T-helper 1 cell treated with Interleukin-12 subunit alpha and Interleukin-12 subunit beta and Interleukin-4 antibody, amounts not matched to agents 30 ng/mL and 1 ng/mL, for 36 hours (primary cell): ENCODE results near the gene C8A. TPM values are rescaled to one million over a fixed set of nuclear protein-coding genes. Genes with fewer than 3 reads are reported as not detected.

Experiments used
- intact Hi-C: fragments of 100-400 bp; cut with micrococcal nuclease; formaldehyde crosslinking; loops from one replicate; pipeline ENCODE4 v1.15.1; 2024
- total RNA-seq: library from RNA; stranded (reverse); gene quantifications from 2 replicates; pipeline ENCODE4 v1.2.3, GENCODE V29; 2022

Gene C8A
- total RNA-seq, 1 donor from 2014 or later: not detected

DNA sequence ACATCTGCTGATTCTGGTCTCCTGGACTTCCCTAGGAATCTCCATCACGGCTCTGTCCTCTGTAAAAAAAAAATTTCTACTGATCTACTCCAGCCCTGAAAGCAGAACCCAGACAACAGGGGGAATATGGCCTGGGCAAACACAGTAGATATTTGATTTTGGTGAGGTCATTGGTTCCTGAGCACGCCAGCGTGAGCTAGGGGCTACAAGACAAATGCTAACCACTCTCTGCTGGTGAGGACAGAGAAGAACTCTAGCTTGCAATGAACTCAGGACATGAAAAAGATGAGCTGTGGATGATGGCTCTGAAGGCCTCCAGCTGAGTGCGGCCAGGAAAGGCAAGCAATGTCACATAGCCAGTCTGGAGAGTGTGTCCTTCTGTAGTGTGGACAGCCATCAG lies 18.2 kb upstream of the C8A start:
- intact Hi-C loops: no loop called here

DNA sequence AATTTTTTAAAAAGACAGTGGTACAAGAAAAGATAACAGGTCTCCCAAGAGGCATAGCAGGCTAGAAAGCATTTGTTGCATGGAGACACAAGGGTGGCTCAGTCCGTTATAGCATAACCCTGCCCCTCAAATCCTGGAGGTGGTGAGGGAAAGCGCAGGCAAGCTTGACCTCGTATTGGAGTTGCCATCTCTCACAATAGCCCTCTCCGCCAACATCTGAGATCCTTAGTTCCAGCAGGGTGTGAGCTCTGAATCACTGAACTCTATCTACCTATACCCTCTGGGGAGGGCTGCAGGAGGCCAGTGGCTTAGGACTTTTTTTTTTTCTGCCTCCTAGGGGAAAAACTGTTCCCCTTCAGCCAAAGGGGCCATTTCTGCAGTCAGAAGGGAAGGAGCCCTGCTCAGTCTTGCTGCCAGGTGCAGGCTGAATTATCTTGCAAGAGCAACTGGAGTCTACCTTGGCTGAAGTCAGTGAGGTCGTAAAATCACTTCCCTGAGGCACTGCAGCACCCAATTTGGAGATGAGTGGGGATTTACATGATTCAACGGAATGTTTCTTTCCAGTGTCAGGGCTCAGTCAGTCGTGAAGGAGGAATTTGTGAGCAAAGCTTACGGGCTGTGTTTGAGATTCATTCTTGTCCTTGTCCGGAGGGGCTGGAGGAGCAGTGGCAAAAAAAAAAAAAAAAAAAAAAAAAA lies 17.2 kb upstream of the C8A start:
- intact Hi-C loops: no loop called here

DNA sequence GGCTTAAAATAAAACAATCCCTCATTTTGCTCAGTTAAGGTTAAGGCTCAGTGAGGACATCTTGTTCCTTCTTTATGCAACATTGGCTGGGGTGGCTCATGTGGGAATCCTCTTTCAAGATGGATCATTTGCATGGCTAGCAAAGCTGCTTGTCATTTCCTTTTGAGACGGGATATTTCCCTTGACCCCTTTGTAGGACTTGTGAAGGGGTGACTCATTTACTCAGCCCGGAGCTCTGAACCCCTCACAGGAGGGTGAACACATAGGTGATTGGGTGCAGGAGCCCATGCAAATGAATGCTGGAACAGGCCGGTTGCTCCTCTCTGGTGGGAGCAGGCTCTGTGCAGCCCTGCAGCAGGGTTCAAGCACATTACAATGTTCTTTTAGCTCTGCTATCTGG lies 15.8 kb upstream of the C8A start:
- intact Hi-C loops: no loop called here

DNA sequence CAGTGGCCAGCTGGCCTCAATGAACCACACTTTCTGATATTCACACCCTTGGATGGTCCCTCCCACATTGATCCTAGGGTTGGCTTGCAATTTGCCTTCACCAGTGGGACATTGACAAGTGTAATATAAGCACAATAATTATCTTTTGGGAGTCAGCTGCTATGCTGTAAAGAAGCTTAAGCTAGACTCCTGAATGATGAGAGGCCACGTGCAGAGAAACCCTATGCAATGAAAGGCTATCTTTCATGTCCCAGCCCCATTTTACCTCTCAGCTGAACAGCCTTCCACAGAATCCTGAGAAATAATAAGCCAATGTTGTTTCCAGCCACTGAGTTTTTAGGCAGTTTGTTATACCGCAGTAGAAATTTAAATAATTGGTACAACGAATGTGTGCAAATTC lies 11.1 kb upstream of the C8A start:
- intact Hi-C loops: no loop called here

DNA sequence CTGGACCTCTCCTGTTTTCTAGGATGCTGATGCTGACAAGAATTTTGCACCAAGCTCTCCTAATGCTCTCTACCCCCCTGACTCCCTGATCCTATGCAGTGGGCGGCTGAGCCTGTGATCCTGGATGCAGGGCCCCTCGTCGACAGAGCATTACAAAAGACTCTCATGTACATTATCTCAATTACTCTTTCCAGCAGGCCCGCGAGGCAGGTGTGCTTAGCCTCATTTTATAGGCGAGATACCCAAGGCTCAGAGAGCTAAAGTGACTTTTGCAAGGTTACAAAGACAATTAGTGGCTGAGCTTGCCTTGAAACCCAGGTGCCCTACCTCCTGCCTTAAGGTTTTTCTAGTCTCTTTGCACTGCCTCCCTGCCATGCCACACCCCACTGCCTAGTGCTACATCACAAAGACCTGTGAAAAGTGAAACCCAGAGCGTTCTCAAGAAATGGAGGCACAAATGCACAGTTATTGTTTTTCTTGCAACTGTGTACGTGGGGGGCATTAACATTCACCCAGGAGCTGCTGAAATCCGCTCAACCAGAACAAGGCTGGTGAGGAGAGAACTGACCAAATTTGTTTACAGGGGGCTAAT lies 10.0 kb upstream of the C8A start:
- intact Hi-C loops: no loop called here

DNA sequence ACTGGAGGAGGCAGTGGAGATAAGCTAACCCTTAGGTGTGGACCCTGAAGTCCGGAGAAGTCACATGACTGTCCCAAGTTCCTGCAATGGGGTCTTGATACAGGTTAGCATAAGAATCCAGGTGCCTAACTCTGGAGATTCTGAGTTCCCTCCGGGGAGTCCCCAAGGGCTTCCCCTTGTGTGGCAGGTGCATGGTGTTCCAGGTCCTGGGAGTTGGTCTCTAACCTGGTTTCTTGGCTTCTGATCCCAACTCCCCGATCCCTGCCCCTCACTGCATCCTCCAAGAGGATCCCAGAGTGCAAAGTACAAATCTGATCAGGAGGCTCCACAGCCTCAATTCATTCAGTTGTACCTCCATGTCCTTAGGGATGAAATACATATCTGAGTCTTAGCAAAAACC lies 9.3 kb upstream of the C8A start:
- intact Hi-C loops: no loop called here

DNA sequence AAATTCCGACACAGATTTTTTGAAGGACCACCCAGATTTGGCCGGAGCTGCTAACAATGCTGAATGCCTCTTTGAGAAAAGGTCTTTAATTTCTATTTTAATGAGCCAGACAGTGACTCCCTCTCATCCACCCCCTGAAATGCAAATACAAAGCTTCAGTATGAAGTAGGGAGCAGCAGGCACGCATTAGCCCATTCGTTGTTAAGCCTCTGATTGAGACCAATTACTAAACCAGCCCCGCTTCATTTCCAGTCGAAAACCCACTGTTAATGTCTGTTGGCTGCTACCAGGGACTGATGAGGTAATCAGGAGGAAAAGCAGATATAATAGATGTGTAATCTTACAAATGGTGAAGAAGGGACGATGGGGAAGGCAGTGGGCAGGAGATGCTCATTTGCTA lies 4.8 kb upstream of the C8A start:
- intact Hi-C loops: no loop called here

DNA sequence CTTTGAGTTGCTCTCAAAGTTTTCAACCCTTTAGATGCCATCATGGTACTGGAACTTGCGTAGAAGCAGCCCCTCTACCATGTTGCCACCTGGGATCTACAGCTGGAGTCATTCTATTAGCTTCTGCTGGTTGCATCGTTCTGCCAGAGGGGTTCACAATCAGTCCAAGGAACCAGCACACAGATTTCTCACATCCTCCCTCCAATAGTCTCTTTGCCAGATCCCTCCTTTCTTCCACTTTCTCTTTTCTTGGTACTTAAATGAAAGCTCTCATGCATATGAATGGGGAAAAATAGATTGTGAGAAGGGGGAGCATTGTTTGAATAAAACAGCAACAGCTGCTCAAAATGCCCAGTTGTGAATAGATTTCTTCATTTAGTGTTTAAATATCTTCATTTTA lies 4.2 kb upstream of the C8A start:
- intact Hi-C loops: no loop called here

DNA sequence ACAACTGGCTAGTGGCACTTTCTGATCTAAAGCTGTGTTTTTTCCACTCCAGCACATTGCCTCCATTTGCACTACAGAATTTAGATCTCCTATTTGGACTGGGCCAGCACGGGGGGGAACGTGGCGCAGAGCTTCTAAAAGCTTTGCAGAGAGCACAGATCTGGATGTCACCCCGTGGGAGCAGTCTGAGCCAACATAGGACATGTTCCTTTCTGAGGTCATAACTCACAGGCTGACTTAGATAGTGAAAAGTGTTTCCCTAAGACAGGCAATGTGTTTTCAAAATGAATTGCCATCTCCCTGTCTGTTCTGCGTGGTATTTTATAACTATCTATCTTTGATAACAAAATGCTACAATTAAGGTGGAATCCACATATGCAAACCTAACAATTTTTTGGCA lies 3.7 kb upstream of the C8A start:
- intact Hi-C loops: no loop called here

DNA sequence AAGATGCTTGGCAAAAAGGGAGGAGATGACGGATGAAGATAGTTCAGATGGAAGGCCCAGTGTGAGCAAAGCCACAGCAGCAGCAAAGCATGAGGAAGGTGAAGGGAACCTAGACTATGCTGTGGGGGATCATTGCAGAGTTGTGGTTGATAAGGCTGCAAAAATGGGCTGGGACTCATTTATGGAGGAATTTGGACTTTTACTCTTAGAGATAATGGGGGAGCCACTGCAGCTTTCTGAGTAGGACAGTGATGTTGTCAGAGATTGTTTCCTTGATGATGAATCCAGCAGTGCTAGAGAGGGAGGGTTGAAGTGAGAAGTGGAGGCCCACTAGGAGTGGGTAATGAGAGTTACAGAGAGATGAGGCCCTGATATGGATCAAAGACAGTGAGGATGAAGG lies 2.1 kb upstream of the C8A start:
- intact Hi-C loops: no loop called here

DNA sequence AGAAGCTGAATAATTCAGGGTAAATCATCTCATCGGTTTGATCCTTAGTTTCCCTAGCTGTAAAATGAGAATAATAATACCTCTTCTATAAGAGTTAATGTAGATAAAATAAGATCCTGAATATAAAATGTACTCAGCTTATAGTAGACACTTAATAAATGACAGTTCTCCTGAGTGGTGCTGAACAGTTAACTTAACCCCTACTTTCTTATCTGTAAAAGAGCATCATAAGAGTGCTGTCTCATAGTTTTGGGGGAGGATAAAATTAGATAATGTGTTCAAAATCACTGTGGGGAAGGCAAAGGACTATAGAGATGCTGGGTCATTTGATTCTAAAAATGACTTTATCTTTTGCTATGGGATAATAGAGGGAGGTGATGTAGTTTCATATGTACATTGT lies 593 bp downstream of the C8A start:
- intact Hi-C loops: no loop called here

DNA sequence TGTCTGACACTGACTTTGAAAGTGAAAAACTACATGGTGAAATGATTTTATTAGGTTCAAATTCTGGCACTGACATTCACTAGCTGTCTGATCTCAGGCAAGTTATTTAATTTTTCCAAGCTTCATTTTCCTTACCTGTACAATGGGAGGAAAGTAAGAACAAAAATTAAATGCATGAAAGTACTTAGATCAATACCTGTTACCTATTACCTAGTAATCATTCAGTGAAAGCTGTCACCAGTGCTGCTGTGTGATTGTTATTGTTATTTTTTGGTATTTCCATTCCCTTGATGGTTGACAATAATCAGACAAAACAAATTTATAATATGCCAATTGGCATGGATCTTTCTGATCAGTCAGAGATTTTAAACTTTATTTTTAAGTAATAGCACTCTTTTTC lies 1.6 kb downstream of the C8A start:
- intact Hi-C loops: no loop called here

DNA sequence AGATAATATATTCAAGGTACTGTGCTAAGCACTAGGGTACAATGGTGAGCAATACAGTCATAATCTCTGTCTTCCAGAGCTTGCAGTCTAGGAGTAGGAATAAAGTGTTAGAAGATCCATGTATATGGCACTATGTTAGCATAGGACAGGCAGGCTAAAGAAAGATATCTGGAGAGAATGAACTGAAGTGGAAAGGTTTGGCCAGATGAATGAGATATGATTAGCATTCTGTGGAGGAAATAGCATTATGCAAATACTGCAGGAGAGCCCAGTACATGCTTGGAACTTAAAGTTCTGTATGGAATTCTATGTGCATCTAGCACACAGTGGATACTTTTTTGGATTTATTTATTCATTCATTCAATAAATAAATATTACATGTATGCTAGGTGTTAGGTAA lies 4.7 kb downstream of the C8A start:
- intact Hi-C loops: no loop called here

DNA sequence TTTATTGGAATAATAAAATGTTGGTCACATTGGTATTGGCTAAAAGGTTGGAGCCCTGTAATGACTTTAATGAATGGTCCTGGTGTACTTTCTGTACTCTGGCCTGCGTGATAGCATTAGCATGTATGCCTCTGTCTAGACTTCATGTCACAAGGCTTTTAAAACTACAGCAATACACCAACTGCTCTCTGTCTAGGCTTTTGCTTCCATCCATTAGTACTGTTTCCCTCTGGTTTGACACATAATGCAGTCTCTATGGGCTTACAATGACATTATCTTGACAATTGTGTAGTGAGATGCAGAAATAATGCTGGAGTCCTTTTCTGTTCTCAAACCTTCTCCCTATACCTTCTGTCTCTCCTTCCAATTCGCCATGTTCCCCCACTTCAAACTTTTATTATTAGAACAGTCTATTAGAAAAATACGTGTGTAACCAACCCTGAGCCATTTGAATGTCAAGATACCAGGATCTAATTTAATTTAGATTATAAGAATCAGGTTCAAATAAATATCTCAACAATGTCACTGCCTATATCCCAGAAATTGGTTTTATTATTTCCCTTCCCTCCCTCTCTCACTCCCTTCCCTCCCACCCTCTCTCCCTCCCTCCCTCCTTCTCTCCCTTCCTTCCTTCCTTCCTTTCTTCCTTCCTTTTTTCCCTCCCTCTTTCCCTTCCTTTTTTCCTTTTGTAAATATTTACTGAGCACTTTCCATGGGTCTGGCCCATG lies 8.8 kb downstream of the C8A start:
- intact Hi-C loops: no loop called here

DNA sequence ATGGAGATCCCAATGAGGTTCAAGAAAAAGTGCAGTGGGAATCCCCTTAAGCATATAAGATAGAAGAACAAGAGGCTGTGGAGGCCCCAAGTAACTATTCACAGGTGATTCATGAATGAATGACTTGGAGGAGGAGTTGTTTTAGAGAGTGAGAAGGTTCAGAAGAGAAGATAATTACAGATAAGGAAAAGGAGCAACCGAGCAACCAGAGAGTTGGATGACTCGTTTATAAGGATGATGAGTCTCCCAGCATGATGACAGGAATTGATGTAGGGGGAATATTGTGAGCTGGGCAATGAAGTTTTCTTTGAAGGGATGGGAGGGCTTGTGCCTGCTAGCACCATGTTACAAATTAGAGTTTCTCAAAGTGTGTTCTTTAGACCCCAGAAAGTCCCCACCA lies 9.8 kb downstream of the C8A start:
- intact Hi-C loops: no loop called here

DNA sequence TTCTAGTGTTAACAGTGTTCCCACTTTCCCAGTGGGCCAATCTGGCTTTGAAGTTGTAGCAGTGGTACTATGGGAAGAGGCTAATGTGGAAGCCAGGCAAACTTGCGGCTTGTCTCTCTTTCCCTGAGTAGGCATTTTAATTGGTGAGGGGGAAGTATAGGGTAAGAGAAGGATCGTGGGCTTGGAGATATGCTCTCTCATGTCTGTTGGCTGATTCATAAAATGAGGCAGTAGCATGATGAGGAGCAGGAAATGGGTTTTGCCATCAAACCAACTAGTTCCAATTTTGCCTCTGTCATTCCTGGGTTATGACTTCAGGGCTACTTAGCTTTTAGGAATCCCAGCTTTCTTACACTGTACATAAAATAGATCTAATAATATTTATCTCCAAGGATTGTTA lies 12.1 kb downstream of the C8A start:
- intact Hi-C loops: no loop called here

DNA sequence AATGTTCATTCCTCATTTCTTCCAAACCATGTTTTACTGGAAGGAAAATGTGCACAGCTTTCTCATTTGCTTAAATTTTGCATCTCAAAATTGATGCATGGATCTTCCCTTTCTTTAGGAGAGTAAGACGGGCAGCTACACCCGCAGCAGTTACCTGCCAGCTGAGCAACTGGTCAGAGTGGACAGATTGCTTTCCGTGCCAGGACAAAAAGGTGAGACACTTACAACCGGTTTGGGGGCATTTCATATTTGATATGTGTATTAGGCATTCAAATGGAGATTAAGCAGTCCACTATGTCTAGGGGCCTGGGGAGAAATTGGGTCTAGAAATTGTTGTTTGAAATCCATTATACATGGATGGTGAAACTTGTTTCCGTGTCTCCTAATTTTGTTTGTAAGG lies 12.9 kb downstream of the C8A start:
- intact Hi-C loops: no loop called here

DNA sequence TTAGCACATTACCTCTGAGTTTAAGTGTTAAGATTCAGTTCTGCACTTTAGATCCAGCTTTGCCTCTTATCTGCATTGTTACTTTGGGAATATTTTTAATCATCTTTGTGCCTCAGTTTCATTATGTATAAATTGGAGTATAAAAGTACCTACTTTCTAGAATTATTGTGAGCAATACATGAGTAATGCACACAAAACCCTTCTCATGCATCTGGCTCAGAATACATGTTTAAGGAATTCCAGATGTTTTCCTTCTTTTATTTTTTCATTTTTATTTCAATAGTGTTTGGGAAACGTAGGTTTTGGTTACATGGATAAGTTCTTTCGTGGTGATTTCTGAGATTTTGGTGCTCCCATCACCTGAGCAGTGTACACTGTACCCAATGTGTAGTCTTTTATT lies 14.2 kb downstream of the C8A start:
- intact Hi-C loops: no loop called here

DNA sequence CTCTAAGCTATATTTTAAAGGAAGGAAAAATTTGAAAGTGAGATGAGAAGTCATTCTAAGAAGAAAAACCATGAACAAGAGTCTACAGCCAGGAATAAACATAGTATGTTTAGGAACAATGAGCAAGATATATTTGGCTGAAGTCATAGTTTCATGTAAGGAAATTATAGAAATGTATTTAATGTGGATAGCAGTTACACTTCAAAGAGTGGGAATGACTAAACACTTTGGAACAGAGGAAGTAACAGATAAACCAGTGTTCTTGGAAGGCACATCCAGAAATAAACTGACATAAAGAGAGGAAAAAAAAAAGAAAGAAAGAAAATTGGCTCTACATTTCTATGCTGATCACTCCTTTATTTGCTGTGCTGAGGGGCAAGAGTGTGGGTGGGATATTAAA lies 18.0 kb downstream of the C8A start:
- intact Hi-C loops: no loop called here

DNA sequence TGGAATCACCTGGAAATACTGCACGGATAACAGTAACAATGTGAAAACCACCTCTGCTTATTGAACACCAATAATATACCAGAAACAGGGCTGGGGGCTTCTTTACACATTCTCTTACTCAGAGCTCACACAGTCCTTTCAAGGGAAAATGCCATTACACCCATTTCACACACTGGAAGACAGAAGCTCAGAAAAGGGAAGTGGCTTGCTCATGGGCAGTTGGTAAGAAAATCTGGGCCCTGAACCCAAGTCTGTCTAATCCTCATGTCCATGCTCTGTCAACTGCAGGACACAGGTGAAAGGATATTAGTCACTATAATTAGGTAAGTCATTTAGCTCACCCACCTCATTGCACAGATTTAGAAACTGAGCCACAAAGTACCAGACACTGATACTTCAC lies 18.6 kb downstream of the C8A start:
- intact Hi-C loops: no loop called here

DNA sequence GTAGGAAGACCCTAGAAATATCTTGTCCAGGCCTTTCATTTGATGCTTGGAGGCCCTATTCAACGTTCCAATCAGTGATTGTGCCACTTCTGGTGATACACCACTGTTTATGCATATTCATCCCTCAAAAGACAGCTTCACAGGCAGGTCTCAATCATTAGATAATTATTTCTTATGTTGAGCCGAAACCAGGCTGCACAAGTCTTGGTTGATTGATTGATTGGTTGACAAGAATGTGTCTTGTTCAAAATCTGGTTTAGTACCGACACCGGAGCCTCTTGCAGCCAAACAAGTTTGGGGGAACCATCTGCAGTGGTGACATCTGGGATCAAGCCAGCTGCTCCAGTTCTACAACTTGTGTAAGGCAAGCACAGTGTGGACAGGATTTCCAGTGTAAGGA lies 20.1 kb downstream of the C8A start:
- intact Hi-C loops: no loop called here

DNA sequence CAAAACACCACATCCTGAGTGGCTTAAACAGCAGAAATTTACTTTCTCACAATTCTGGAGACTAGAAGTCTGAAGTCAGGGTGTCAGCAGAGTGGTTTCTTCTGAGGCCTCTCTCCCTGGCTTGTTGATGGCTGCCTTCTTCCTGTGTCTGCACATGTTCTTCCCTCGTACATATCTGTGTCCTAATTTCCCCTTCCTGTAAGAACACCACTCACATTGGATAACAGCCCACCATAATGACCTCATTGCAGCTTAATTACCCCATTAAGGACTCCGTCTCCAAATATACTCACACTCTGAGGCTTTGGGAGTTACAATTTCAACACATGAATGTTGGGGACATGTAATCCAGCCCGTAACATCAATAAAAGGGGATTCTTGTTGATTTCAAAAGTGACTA lies 23.4 kb downstream of the C8A start:
- intact Hi-C loops: no loop called here

DNA sequence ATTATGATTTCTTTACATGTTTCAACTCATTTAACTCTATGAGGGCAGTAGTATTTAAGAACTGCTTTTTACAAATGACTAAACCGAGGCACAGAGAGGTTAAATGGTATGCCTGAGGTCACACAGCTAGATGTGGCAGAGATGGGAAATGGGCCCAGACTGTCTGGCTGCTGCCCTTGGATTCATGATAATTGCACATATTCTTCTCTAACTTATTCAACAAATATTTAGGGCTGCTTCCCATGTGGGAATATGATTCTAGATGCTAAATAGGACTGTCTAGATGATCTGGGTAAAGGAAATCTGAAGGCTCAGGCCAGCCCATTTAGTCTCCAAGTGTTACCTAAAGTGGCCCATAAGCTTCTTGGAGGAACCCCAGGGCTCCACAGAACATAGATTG lies 26.2 kb downstream of the C8A start:
- intact Hi-C loops: no loop called here
